Stimulated activated CD4-positive, alpha-beta T cell treated with anti-CD3 and anti-CD28 coated beads, Interleukin-2, amount 100 ng/mL, for 48 hours (primary cell): ENCODE measurements around the gene ATP5F1D.

Experiments used
- DNase-seq, 2 donors: peaks; one replicate each; pipeline ENCODE4 v3.0.0-alpha.2; 2020

ATP5F1D gene

DNA sequence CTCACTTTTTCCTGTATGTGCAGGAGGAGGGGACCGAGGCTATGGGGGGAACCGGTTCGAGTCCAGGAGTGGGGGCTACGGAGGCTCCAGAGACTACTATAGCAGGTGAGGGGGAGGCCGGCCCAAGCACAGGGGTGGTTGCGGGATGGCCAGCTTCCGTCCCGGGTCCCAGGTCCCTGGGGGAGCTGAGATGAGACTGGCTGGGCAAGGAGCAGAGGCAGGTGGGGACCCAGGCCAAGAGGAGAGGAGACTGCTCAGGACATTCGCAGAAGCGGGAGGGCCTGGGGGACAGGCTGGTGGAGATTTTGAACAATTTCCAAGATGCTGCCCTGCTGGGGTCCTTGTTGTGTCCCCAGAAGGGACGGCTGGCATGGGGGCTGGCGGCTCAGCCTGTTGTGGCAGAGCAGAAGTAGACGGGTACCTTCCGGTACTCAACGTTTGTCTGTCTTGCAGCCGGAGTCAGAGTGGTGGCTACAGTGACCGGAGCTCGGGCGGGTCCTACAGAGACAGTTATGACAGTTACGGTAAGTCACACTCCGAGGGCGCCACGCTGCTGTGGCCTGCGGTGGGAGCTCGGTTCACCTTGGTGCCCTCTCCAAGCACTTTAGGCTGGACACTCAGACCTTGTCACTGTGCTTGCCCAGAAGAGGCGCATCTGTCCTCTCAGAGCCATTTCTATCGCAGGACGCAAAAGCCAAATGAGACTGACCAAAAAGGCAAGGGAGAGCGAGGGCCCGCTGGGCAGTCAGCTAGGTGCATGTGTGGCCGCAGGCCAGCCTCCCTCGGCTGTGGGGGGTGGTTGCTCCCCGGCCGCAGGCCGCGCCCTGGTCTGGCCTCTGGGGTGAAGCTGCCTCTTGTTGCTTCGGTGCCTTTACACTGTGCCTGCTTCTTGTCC lies 30.2 kb downstream of the ATP5F1D start:
- no peak for DNase-seq

DNA sequence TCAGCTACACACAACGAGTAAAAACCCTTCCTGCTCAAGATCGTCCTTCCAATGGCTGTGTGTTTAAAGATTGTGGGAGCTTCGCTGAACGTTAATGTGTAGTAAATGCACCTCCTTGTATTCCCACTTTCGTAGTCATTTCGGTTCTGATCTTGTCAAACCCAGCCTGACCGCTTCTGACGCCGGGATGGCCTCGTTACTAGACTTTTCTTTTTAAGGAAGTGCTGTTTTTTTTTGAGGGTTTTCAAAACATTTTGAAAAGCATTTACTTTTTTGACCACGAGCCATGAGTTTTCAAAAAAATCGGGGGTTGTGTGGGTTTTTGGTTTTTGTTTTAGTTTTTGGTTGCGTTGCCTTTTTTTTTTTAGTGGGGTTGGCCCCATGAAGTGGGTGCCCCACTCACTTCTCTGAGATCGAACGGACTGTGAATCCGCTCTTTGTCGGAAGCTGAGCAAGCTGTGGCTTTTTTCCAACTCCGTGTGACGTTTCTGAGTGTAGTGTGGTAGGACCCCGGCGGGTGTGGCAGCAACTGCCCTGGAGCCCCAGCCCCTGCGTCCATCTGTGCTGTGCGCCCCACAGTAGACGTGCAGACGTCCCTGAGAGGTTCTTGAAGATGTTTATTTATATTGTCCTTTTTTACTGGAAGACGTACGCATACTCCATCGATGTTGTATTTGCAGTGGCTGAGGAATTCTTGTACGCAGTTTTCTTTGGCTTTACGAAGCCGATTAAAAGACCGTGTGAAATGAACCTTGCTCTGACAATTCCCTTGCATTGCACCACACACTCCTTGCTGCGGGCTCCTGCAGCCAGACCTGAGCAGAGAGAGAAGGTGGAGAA lies 31.1 kb downstream of the ATP5F1D start:
- DNase-seq = no peak

DNA sequence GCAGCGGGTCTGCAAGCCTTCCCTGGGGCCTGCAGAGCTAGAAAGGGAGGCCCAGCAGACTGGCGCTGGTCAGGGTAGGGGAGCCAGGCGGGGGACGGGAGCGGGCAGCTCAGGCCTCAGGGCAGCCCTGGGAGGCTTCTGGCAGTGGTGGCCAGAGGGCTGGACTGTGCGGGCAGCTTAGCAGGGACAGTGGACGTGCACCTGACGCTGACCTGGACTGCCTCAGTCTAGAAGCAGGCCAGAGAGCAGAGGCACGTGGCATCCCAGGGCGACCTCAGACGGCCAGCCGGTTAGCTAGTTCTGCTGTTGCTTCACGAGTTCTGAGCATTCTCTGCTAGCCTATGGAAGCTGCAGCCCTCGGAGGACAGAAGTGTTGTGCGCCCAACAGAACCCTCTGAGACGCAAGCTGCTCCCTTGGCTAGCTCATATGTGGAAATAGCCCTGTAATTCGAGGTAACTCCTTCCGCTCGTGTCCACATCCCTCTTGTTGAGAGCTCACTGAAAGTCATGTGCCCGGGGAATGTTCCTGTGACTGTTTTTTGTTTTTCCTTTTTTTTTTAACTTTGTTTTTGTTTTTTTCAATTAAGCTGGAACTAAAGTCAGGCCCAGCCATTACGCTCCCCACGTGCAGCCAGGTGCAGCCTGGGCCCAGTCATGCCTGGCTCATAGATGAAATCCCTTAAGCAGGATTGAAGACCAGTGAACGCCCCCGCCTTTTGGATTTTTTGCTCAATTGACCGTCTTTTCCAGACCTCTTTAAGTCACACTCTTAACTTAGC lies 31.9 kb downstream of the ATP5F1D start:
- no peak for DNase-seq

DNA sequence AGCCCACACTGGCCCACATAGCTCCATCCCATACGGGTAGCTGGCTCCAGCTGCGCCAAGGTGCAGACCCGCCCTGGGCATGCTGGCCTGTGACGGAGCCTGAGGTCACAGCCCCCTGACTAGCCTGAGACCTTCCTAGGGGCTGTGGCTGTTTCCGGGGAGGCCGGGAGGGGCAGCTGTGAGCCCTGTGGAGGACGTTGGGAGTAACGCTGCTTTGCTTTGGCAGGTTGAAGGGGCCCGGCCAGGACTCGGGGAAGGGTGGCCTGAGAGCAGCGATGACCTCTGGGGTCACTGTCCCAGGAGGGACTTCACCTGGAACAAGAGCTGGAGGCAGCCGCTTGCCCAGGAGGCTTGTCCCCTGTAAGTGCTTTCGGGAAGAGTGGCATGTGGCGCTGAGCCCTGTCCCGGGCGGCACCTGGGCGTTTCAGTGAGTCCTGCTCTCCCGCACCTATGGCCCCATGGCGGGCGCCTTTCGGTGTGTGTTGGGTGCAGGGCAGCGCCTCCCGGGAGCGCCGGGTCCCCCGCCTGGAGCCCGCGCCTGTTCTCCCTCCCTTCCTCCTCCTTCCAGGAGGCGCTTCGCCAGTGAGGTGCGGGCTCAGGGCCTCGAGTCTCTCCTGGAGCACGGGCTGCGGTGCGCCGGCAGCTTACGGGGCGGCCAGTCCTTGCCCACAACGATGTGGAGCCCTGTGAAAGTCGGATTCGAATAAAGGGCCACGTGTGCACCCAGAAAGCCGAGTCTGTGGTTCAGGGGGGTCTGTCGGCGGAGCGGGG lies 32.7 kb downstream of the ATP5F1D start:
- DNase-seq = no peak

DNA sequence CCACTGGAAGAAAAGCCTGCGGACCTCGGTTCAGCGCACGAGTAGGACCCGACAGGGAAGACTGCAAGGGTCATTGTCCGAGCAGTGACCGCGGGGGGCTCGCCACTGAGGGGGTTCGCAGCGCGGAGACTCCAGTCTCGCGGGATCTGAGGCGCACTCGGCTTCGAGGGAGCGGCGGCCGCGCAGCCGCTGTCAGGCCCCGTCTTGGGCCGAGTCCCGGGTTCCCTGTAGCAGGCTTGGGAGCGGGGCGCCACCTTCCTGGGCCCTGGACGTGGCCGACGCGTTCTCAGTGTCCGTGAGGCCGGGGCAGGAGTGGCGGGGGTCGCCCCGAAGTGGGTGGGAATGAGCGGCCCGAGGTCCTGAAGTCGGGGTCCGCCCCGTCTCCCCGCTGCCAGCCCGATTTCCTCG lies 33.3 kb downstream of the ATP5F1D start:
- DNase-seq = no peak

DNA sequence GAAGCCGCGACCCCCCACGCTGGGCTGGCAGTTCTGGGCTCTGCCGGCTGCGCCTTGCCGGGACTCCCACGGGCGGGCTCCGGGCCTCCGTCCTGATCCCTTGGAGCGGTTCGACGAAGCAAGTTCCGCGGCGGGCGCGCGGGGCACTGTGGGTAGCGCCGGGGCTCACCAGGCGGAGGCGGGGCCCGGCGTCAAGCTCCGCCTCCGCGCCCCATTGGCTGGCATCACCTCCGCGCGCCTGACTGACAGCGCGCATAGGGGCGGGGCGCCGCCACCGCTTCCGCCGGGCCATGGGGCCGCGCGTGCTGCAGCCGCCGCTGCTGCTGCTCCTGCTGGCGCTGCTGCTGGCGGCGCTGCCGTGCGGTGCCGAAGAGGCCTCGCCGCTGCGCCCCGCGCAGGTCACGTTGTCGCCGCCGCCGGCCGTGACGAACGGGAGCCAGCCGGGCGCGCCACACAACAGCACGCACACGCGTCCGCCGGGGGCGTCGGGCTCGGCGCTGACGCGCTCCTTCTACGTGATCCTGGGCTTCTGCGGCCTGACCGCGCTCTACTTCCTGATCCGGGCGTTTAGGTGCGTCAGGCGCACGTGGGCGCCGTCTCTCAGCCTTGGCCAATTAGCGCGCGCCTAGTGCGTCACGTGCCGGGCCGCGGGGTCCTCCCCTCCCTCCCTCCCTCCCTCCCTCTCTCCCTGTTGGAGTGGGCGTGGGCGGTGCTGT lies 33.9 kb downstream of the ATP5F1D start, which contains the start of gene FAM174C:
FAM174C (plus strand) TSS at position 271 of the 716 bp plus-strand sequence; CDS start at position 291, 20 bp downstream.
- peak; percentile 93 for DNase-seq

DNA sequence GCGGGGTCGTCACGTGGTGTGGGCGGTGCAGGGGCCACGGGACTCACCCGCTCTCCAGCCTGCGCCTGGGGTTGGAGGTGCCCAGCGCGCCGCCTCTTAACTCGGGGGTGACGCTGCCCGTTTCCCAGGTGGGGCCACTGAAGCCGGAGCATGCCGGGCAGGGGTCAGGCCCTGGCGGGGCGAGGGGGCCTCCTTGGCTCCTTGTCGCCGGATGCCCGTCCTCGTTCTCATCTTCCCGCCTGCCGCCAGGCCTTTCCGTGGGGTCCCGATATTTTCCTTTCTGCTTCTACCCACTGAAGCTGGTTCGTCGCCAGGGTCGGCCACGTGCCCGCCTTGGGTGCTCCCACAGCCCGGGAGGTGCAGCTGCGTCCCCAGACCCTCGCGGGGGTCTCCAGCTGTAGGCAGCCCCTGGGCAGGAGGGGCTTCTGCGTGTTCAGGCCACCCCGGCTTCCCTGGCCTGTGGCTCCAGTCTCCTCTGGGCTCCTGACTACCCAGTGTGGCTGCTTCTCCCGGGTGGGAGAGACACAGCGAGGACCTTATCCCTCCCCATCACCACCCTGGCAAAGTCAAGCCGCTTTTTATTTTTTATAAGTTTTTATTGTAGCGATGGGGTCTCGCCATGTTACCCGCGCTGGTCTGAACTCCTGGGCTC lies 34.6 kb downstream of the ATP5F1D start:
- DNase-seq = no peak

DNA sequence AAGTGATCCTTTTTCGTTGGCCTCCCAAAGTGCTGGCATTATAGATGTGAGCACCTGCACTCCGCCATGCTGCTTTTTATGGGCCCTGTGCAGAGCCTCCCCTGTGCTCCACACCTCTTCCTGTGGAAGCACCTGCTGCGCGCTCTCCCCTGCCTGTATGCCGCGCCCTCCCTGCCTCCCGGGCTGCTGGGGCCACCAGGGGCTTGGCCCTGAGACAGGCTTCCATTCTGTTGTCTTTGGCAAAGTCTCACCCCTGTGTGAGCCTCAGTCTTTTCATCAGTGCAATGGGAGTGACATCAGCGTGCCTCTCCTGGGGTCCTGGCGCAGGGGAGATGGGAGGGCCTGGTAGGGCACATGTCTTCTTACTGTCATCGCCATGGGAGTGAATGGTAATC lies 35.1 kb downstream of the ATP5F1D start:
- no peak for DNase-seq

DNA sequence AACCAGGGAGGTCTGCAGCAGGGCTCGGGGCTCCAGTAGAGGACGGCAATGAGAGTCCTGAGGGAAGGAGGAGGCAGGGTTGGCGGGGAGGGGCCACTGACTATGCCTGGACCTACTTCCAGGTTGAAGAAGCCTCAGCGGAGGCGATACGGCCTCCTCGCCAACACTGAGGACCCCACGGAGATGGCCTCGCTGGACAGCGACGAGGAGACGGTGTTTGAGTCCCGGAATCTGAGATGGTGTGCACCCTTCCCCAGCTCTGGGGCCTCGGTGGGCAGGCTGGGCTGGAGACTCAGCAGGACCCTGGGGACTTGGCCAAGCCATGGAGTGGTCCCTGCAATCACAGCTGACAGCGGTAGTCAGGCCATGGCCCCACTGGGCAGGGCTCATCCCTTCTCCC lies 35.5 kb downstream of the ATP5F1D start:
- DNase-seq = no peak

DNA sequence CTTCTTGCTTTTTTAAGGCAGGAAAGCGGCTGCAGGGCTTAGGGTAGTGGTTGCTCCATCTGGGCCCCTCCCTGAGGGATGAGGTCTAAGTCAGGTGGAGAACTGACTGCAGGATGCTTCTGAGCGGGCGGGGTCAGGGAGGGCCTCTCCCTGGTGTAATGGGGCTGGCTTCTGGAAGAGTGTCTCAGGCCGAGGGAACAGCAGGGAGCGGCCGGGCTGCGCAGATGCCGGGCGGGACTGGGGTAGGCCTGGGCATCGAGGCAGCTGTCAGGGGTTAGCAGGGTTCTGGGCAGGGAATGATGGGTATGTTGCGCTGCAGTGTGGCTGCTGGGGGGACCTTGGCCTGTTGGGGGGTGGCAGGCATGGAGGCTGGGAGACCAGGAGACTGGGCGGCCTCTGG lies 36.5 kb downstream of the ATP5F1D start:
- DNase-seq = no peak

DNA sequence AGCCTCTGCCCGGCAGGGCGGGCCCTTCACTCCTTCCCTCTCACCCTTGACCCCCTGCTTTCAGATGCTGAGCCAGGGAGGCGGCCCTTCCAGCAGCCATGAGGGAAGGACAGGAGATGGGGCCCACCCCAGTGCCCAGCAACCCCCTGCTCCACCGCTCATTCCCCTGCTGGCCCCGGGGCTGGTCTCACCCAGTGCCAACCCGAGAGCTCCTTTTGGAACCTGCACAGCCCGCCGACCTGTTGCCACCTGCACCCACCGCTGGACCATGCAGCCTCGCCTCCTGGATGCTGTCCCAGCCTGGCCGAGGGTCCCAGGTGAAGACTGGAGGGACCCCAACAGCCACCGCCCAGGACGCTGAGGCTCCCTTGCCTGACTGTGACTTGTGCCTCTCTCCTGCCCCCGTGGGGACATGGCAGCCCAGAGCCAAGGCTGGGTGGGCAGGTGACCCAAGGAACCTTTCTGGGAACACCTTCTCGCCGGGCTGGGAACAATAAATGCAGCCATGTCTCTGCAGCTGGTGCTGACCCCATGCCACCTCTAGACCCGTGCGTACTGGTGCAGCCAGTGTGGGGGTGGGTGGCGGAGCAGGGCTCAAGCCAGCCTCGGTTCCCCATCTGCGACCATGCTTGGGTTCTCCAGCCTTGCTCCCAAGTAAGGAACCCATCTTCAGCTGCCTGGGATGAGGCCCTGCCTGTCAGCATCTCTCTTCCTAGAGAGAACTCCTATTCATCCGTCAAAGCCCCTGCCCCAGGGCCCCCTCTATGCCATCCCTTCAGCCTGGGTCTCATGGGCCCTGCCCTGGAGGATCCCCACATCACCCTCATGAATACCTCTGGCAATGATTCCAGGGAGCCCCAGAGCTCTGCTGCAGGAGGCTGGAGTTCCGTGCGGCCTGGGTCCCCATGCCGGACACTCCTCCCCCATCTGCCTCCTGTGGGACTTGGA lies 37.4 kb downstream of the ATP5F1D start:
- DNase-seq = no peak

DNA sequence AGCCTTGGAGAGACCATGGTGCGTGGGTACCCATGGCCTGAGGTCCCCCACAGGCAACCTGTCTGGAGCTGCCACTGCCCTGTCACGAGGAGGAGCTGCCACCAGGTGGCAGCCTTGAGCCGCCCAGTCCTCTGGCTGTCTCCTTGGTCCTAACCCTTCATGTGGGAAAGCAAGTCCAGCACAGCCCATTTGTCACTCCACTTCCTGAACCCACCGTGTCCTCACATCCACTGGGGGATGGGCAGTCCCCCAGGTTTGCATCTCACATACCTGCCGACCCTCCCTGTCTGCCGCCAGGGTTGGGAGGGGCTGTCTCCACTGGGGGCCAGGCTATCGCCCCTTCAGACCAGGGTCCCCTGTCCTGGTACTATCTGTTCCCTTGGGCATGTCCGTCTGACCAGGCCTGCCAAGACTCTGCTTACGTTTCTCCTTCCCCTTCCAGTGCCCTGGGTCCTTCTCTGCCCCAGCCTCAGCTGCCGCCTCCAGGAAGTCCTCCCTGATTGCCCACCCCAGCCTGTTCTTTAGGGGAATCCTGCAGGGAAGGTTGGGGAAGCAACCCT lies 38.3 kb downstream of the ATP5F1D start:
- peak; percentile 80 to 84 for DNase-seq

DNA sequence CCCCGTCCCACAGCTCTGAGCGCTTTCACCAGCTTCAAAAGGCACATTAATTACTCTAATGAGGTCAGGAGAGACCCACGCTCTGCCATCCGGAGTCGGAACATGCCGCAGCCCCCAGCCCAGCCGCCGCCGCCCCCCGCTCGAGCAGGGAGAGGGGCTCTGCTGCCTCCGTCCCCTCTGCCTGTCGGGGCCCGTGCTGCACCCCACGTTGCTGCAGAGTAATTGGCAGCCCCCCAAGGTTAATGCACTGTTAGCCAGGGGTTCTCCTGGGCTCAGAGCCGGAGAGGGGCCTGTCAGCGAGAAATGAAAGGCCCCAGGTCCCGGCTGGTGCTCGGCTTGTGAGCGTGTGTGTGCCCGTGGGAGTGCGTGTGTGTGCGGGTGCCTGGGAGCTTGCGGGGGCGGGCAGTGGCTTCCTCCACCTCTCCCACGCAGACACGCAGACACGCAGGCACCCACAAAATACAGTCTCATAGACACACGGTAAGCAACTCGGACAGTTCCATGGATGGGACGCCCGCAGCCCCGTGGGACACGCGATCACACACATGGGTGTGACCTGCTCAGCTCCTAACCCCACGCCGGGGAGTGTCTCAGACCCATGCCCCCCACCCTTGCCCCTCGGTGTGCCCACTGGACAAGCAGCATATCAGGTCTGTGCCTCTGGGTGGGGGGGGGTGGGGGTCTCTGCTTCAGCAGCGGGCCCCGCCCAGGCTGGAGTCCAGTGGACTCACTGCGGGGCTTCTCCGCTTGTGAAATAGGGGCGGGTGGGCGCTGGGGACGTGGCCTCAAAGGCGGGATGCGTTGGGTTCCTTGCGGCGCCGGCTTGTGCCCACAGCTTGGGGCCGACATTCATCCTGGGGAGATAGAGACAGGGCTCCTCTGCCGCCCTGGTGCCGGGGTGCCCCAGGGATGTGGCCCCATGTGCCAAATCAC lies 39.4 kb downstream of the ATP5F1D start:
- DNase-seq = no peak

DNA sequence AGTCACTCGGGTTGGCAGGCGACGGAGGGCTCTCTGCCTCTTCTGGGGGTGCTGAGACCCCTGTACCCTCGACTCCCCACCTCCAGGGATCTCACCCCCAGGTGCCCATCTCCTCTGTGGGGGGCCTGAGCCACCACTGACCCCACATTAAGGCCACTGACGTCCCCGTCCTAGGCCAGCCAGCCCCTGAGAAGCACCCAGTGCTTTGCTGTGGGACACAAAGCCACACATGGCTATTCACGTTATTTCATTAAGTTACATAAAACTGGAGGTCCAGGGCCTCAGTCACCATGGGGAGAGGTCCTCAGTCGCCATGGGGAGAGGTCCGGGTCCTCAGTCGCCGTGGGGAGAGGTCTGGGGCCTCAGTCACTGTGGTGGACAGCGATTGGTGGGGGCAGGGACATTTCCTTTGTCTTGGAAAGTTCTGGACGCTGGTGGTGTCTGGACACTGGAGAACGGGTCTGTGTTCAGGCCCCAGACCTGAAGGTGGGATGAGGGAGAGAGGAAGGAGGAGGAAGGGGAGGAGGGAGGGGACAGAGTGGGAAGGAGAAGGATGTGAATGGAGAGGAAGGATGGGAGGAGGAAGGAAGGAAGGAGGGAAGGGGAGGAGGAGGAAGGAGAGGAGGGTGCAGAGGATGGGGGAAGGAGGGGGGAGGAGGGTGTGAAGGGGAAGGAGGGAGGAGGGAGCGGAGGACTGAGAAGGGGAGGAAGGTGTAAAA lies 40.2 kb downstream of the ATP5F1D start:
- no peak for DNase-seq

DNA sequence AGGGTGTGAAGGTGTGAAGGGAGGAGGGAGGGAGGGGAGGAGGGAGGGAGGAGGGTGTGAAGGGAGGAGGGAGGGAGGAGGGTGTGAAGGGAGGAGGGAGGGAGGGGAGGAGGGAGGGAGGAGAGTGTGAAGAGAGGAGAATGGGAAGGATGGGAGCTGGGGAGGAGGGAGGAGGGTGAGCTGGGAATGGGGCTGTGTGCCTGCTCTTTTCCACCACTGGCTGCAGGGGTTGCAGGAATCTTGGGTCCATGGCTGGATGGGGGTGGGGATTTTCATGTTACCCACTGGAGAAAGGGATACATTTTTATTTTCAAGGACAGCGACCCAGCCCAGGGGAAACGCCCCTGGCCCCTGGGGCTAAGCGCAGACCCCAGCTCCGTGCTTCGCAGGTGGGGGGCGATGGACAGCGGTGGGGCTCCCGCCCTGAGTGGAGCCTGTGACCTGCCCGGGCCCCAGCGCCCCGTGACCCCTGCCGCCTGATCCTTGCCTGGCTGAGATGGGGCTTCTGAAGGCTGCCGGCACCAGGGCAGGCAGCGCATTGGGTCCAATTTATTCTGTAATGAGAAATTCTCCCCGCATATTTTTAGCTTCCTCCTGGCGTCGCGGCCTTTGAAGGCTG lies 41.1 kb downstream of the ATP5F1D start:
- DNase-seq = no peak

DNA sequence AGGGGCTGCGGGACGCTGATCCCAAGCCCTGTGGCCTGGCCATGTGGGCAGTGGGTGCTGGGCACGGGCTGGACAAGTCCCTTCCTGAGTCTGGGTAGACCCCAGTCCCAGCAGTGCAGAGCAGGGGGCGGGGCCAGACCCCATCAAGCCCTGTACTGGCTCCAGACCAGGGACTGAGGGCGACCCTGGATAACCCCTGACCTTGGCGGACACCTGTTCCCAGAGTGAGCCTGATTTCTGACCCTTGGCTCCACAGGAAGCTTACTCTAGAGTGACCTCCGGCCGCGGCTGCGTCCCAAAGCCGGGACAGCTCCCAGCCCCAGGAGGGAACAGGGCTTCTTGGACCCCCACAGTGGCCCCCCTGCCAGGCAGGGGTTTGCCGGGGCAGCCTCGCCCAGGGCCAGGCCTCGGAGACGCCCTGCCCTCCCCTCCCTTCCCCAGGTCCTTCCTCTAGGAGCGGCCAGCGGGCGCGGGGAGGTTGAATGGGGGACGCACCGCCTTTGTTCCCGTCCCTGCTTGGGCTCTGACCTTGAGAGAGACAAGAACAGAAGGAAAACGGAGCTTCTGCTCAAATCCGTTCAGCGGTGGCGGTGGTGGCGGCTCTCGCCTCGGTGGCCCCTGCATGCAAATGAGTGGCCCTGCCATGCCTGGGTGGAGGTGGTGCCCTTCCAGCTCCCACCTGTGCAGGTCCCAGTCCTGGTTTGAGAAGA lies 41.8 kb downstream of the ATP5F1D start:
- no peak for DNase-seq

DNA sequence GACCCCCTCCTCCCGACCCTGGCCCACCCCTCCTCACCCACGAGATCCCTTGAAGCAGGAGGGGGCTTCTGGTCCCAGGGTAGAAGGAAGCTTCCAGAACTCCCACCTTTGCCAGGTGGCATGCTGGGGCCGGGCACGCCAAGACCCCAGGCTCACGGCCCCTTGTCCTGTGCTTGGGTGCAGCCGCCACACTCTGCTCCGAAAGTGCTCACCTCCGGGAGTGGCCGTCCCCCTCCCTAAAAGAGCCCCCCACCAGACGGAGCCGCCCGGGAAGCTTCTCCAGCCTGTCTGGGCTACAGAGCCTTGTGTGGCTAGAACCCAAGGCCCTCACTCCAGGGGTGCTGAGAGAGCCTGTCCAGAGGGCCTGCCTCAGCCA lies 42.4 kb downstream of the ATP5F1D start:
- DNase-seq = no peak
